Umbilical cord (tissue), 2 donors: ENCODE measurements around the gene GLUD1. TPM values are rescaled to one million over a fixed set of nuclear protein-coding genes. Genes with fewer than 3 reads are reported as not detected.
"Not testable (repeated sequence)": the region's sequence is repeated elsewhere in the genome, so short reads cannot be mapped to it uniquely, and the experiment has no call there.

Experiments
- DNase-seq: peaks from one replicate; pipeline ENCODE4 v3.0.0-alpha.2; 2015; ENCODE audit warnings: low spot score
- total RNA-seq: library from RNA; depleted of rRNA; stranded (reverse); fragments of >200 nt; gene quantifications from one replicate; pipeline ENCODE4 v1.2.3, GENCODE V29; 2014; ENCODE audit warnings: low replicate concordance; ENCODE audit not compliant: insufficient read depth

The GLUD1 gene
- 82.8 TPM for total RNA-seq

GRCh38 chr10:87094373-87095235, at the start of gene GLUD1, which contains the start of gene SHLD2:
Gene GLUD1 (minus strand): TSS chr10:87094843. CDS start chr10:87094769, 74 bp downstream.
Gene SHLD2 (plus strand): TSS chr10:87095206. CDS start chr10:87151355, 56,149 bp downstream.
- DNase-seq: peak; percentile 92

- DNase-seq: not testable (repeated sequence)
Measured at GRCh38 chr10:87143109-87143418, 48.4 kb upstream of the GLUD1 start.

DNA sequence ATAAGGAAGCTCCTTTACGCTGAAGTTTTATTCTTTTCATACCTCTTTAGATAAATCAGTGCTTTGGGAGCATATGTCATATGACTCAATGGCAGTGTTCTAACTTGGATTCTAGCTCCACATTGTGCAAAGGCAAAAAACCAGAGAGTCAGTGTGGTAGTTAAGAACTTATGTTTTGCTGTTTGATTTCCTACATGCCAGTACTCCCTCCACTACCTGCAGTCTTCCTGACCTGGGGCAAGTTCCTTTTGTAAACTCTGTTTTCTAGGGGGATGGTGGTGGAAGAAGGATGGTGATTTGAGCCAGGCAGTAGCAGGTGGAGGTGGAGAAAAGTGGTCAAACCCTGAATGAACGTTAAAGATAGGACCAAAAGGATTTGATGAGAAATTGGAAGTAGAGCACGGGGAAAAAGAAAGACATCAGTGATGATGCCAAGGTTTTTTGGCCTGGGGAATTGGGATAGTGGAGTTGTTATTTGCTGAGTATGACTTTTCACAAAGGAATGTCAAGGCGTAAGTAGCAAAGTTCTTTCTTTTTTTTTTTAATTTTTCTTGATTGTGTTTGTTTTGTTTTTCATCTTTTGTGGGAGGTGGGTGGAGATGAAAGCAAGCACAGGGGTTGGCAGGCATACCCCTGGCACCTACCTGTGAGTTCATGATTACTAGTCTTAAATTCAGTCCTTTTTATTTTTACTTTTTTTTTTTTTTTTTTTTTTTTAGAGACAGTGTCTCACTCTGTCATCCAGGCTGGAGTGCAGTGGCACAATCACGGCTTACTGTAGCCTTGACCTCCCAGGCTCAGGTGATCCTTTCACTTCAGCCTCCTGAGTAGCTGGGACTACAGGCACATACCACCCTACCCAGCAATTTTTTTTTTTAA, 47.8 kb upstream of the GLUD1 start:
- not testable (repeated sequence) for DNase-seq

- not testable (repeated sequence) for DNase-seq
Measured at GRCh38 chr10:87137478-87137877, 42.8 kb upstream of the GLUD1 start.

GRCh38 chr10:87134440-87134839, 39.8 kb upstream of the GLUD1 start:
- not testable (repeated sequence) for DNase-seq

- DNase-seq: not testable (repeated sequence)
Measured at GRCh38 chr10:87133936-87134335, 39.3 kb upstream of the GLUD1 start.

GRCh38 chr10:87132176-87132575, 37.5 kb upstream of the GLUD1 start:
- DNase-seq: peak; percentile 1

DNA sequence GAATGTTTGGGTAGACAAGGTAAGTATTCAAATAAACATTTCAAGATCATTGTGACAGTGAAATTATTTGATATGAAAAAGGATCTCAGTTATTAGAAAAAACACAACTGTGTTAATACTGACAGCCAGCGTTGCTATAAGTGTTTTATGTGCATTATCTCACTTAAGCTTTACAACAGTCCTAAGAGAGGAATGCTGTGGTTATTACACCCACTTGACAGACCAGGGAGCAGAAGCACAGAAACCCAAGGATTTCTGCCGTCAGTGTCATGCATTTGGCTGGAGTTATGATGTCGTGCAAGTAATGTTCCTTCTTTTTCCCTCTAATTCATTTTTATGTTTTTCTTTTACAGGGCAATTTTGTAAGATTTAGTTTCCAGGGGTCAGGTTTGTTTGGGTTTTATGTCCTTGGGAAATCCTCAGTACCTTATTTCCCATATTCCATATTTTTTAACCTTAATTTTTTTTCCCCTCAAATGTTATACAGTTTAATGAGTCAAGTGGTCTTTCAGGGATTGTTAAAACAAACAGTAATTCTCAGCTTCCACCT, 33.0 kb upstream of the GLUD1 start:
- not testable (repeated sequence) for DNase-seq

GRCh38 chr10:87127048-87127447, 32.4 kb upstream of the GLUD1 start:
- not testable (repeated sequence) for DNase-seq

DNA sequence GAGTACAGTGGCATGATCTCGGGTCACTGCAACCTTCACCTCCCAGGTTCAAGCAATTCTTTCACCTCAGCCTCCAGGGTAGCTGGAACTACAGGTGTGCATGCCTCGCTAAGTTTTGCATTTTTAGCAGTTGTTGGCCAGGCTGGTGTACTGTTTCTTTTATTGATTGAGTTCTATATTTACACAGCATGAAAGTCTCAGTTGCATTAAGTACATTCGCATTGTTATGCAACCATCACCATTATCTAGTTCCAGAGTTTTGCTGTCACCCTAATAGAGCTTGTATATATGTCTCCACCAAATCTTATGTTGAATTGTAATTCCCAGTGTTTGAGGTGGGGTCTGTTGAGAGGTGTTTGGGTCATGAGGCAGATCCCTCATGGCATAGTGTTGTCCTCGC, 28.7 kb upstream of the GLUD1 start:
- DNase-seq: not testable (repeated sequence)

- not testable (repeated sequence) for DNase-seq
Measured at GRCh38 chr10:87119029-87119428, 24.4 kb upstream of the GLUD1 start.

DNA sequence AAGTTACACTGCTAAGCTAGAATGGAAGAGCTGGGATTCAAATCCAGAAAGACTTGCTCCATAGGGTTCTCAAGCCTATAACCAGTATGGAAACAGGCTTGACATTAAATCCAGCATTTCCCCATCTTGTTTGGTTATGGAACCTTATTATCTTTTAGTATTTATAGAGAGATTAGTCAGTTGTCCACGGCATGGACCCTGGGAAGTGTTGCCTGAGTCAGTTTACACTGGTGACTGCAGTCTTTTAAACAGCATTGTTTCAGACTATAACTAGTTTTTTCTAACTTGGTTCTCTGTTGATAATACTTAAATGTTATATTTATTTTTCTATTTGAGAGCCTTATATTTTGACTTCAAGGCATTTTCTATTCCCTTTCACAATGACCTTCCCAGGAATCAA, 23.5 kb upstream of the GLUD1 start:
- not testable (repeated sequence) for DNase-seq

- no peak for DNase-seq
Measured at GRCh38 chr10:87105446-87106124, 10.9 kb upstream of the GLUD1 start.

DNA sequence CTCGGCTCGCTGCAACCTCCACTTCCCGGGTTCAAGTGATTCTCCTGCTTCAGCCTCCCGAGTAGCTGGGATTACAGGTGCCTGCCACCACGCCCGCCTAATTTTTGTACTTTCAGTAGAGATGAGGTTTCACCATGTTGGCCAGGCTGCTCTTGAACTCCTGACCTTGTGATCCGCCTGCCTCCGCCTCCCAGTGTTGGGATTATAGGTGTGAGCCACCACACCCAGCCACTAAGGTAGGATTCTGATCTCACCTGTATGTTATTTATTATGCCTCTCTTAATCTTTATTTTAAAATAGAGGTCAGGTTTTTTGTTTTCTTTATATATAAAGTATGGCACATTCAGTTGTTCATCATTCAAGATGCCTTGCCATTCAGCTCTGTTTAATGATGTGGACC, 10.1 kb upstream of the GLUD1 start:
- not testable (repeated sequence) for DNase-seq

DNA sequence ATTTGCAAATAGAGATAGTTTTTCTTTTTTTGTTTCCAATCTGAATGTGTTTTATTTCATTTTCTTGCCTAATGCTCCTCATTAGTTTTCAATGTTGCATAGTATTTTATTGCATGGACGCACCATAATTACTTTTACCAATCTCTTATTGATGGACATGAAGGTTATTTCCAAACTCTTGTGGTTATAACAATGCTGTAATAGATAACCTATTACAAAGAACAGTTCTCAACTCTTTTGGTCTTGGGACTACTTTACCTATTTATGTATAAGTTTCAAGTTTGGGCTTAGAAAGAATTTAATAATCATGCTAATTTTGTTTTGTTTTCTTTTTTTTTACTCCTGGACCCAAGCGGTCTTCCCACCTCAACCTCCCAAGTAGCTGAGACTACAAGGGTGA, 7.4 kb upstream of the GLUD1 start:
- no peak for DNase-seq

DNA sequence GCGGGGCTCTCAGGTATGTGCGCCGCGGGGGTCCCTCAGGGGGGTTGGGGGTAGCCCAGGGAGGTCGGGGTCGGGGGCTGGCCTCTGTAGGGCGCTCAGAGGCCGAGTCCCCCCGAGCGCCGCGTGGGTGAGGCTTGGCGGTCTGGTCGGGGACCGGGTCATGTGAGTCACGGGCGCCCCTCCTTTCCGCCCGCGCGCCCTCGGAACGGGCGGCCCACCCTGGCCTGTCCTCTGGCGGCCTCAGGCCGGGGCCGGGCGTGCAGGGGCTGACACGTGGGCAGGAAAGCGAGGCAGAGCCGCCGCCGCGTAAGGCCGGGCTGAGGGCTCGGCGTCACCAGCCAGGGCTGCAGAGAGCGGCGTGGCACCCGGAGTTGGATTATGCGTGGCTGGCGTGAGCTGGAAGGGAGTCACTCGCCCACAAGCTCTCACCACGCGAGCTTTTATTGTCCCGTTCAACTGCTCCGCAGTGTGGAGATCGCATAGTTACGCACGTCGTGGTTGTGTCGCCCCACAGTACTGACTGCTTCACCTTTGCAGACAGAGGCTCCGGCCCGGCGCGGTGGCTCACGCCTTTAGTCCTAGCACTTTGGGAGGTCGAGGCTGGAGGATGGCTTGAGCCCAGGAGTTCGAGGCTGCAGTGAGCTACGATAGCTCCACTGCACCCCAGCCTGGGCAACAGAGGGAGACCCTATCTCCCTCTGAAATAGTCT, 748 bp upstream of the GLUD1 start:
- peak; percentile 90 for DNase-seq

DNA sequence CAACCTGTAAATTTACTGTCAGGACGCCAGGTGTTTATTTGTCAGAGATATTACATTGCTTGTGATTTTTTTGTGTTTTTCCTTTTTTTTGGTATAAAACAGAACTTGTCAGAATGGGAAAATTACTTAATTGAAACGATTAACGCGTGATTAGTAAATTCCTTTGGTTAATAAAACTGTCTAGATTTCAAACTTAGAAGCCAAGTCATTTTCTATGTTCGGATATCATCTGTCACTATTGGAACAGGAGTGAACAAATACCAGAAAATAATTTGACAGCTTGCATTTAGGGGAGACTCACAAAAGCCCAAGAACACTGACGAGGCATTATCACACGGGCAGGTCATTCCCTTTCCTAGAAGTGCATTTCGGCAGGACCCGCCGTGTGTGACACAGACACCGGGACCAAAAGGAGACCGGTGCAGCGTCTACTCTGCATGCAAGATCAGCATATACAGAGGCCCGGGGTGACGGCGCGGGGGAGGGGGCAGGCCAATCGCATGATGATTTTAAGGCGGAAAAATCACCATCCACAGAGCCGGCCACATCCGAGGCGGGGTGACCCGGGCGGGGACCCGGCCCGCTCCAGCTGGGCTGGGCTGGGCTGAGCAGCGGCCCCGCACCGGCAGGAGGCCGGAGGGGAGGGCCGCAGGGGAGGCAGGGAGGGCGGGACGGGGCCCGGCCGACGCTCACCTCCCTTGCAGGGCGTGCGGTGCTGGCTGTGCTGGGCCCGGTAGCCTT, 841 bp downstream of the GLUD1 start:
- peak; percentile 51 for DNase-seq

- peak; percentile 36 for DNase-seq
Measured at GRCh38 chr10:87092861-87093631, 1.6 kb downstream of the GLUD1 start.

DNA sequence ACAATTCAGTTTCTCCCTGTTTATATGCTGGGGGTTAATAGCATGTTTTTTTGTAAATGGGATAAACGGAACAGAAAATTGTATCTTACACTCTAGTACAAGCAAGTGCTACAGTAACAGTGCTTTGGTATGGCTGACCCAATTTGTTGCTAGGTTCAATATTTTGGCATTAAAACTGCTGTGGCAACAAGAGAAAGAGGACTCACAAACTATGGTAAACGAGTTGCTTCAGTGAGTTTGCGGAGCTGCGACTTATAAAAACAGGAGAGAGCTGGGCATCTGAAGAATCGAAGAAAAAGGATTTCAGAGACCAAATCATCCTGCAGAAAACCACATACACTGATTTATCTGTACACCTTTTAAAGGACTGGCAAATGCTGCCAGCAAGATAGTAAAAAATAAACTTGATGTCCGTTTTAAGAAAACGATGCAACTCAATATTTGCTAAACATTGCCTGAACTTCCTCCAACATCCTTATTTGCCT, 2.2 kb downstream of the GLUD1 start:
- peak; percentile 18 for DNase-seq
